ENCODE data around the gene ZDHHC12. TPM values are rescaled to one million over a fixed set of nuclear protein-coding genes. Genes with fewer than 3 reads are reported as not detected.
A peak's percentile ranks its signal among the peaks of the same experiment; 100 is the strongest.

The ZDHHC12 gene
- total RNA-seq, 1 donor from 2014 or later: 23.6 TPM

GRCh38 chr9:128720841-128721486 lies 3.0 kb downstream of the ZDHHC12 start:
- no peak overlapping the region for H3K4me3 Mint-ChIP-seq (ENCODE audit: unreplicated experiment)

GRCh38 chr9:128719919-128720605 lies 3.9 kb downstream of the ZDHHC12 start:
- Mint-ChIP-seq H3K4me1 (ENCODE audit: low read depth) (peaks cover 21% of the 10 kb centered on the region), H3K36me3 (ENCODE audit: low read depth) (no peaks in the 10 kb centered on the region), H3K27me3 (ENCODE audit: low read depth) (no peaks in the 10 kb centered on the region), H3K27ac (ENCODE audit: unreplicated experiment) (no peak overlapping the region), H3K9me3 (ENCODE audit: low read depth) (no peaks in the 10 kb centered on the region), H3K4me3 (ENCODE audit: unreplicated experiment) (no peak overlapping the region)
- TF ChIP-seq CTCF (IDR thresholded peaks at IDR 0.05): no peak
- no peak for DNase-seq (ENCODE audit: low spot score)

More at GRCh38 chr9:128720841-128721486, 3.0 kb downstream of the ZDHHC12 start:
- DNase-seq (ENCODE audit: low spot score): no peak
- H3K27ac Mint-ChIP-seq (ENCODE audit: unreplicated experiment): no peak overlapping the region
- no peaks in the 10 kb centered on the region for H3K36me3 Mint-ChIP-seq (ENCODE audit: low read depth)
- TF ChIP-seq CTCF (IDR thresholded peaks at IDR 0.05): no peak
- H3K4me1 Mint-ChIP-seq (ENCODE audit: low read depth): peaks cover 22% of the 10 kb centered on the region
- H3K27me3 Mint-ChIP-seq (ENCODE audit: low read depth): no peaks in the 10 kb centered on the region
- no peaks in the 10 kb centered on the region for H3K9me3 Mint-ChIP-seq (ENCODE audit: low read depth)

- TF ChIP-seq CTCF (IDR thresholded peaks at IDR 0.05): no peak
- H3K27me3 Mint-ChIP-seq (ENCODE audit: low read depth): no peaks in the 10 kb centered on the region
- no peaks in the 10 kb centered on the region for H3K36me3 Mint-ChIP-seq (ENCODE audit: low read depth)
- no peak overlapping the region for H3K4me3 Mint-ChIP-seq (ENCODE audit: unreplicated experiment)
- DNase-seq (ENCODE audit: low spot score): no peak
- H3K27ac Mint-ChIP-seq (ENCODE audit: unreplicated experiment): no peak overlapping the region
- no peaks in the 10 kb centered on the region for H3K9me3 Mint-ChIP-seq (ENCODE audit: low read depth)
- peaks cover 10% of the 10 kb centered on the region for H3K4me1 Mint-ChIP-seq (ENCODE audit: low read depth)
Measured at GRCh38 chr9:128718475-128718874, 5.5 kb downstream of the ZDHHC12 start.

- no peak for TF ChIP-seq CTCF (IDR thresholded peaks at IDR 0.05)
- Mint-ChIP-seq H3K27me3 (ENCODE audit: low read depth) (no peaks in the 10 kb centered on the region), H3K27ac (ENCODE audit: unreplicated experiment) (no peak overlapping the region), H3K4me3 (ENCODE audit: unreplicated experiment) (no peak overlapping the region), H3K4me1 (ENCODE audit: low read depth) (peaks cover 5% of the 10 kb centered on the region), H3K36me3 (ENCODE audit: low read depth) (no peaks in the 10 kb centered on the region), H3K9me3 (ENCODE audit: low read depth) (no peaks in the 10 kb centered on the region)
- no peak for DNase-seq (ENCODE audit: low spot score)
Measured at GRCh38 chr9:128718047-128718446, 5.9 kb downstream of the ZDHHC12 start.

- H3K4me1 Mint-ChIP-seq (ENCODE audit: low read depth): no peaks in the 10 kb centered on the region
- H3K27me3 Mint-ChIP-seq (ENCODE audit: low read depth): no peaks in the 10 kb centered on the region
- no peak overlapping the region for H3K27ac Mint-ChIP-seq (ENCODE audit: unreplicated experiment)
- peak; percentile 51 for DNase-seq (ENCODE audit: low spot score)
- H3K9me3 Mint-ChIP-seq (ENCODE audit: low read depth): no peaks in the 10 kb centered on the region
- no peaks in the 10 kb centered on the region for H3K36me3 Mint-ChIP-seq (ENCODE audit: low read depth)
- no peak overlapping the region for H3K4me3 Mint-ChIP-seq (ENCODE audit: unreplicated experiment)
- TF ChIP-seq CTCF (IDR thresholded peaks at IDR 0.05): no peak
Measured at GRCh38 chr9:128716581-128717254, 7.2 kb downstream of the ZDHHC12 start.
